GM12875 (cell line): Measurements from ENCODE around the gene RAB31.
A peak's percentile ranks its signal among the peaks of the same experiment; 100 is the strongest.

Source experiments
- H3K4me3 ChIP-seq: one replicate; pipeline ENCODE4 v1.5.1; 2011; ENCODE audit warnings: low read depth, low read length, control low read depth
- TF ChIP-seq, protein P1 (sequence below): IDR thresholded peaks from 2 replicates; pipeline ENCODE4 v1.5.1; 2011; ENCODE audit warnings: low read depth, mild to moderate bottlenecking, control low read depth, inconsistent platforms, low read length, moderate library complexity, borderline replicate concordance; ENCODE audit not compliant: insufficient read depth

RAB31 gene

DNA sequence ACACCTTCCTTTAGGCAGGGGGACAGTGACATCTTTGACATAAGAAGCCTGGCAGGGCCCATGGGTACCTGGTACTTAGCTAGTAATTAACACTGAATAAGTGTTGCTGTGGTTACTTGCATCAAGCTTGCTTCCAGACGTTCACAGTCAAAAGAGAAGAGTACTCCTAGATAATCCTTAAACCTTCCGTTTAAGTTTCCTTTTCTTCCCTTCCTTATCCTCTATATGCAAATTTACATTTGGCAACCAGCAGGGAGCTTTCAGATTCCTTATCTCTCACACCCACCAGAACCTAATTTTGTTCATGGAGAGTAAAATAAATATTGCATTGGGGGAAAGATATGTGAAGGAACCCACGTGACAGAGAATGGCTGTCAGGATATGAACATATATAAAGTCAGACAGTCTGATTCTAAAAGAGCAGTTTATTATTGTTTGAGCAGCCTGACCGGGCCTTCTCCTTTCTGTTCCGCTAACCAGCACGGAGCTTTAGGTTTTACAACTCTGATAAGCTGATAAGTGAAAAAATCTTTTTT lies 7.8 kb upstream of the RAB31 start:
- H3K4me3 ChIP-seq = no peak overlapping the region
- TF ChIP-seq, protein P1, sequence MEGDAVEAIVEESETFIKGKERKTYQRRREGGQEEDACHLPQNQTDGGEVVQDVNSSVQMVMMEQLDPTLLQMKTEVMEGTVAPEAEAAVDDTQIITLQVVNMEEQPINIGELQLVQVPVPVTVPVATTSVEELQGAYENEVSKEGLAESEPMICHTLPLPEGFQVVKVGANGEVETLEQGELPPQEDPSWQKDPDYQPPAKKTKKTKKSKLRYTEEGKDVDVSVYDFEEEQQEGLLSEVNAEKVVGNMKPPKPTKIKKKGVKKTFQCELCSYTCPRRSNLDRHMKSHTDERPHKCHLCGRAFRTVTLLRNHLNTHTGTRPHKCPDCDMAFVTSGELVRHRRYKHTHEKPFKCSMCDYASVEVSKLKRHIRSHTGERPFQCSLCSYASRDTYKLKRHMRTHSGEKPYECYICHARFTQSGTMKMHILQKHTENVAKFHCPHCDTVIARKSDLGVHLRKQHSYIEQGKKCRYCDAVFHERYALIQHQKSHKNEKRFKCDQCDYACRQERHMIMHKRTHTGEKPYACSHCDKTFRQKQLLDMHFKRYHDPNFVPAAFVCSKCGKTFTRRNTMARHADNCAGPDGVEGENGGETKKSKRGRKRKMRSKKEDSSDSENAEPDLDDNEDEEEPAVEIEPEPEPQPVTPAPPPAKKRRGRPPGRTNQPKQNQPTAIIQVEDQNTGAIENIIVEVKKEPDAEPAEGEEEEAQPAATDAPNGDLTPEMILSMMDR = no peak

DNA sequence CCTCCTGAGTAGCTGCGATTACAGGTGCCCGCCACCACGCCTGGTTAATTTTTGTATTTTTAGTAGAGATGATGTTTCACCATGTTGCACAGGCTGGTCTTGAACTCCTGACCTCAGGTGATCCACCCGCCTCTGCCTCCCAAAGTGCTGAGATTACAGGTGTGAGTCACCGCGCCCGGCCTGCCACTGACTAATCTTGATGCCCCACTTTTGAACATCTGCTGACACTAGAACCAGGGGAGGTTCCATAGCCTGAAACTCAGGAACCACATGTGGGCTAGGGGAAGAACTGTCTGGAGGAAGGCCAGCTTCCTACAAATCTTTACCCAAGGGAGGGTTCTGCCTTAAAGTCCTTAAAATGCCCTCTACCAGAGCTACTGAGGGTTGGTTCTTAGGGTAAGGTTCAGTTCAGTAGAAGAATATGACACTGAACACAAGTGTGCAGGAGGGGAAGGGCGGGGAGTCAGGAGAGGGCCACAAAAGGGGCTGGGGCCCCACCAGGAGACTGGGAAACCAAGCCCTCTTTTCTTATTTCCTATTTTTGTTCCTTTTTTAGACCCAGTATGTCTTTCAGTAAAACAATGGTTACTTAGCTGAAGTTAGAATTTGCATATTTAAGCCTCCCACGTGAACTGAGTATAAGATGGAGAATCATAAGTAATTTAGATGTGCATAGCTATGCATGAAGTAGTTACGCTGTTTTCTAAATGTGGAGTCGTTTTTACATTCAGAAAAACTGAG lies 6.3 kb upstream of the RAB31 start:
- TF ChIP-seq, protein P1 = no peak
- H3K4me3 ChIP-seq = no peak overlapping the region

DNA sequence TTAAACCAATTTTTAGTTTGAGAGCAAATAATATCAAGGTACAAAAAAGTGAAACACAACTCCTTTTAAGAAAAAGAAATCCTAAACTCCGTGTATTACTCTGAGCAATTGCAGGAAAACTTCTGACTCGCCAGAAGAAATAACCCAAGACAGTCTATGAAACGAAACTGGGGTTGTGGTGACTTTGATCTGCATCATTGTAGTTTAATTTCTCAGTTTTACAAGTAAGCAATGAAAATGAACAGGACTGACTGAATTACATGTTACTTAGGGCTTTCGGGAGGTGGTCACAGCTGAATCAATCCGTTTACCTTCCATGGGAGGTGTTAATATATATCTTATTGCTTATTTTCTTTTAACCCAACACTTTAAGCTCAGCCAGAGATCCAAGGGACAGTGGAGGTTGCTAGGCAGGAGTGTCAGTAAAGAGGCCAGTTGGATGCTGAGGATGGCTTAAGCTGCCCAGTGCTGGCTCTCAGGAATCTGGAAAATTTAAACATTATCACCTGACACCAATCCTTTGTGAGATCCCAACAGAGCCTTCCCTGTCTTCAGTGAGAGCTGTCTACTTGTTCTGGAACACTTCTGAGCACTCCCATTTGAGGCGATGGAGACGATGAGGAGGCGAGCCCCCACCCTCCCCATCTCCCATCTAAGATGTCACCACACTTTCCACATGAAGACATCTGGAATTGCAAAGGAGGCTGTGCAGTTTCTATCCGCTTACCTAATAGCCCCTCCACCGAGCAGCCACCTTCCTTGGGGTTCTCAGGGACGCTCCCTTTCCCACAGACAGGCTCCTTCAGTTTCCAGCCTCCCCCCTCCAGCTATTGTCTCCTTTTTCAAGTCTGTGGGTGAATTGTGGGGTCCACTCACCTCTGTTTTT lies 3.6 kb upstream of the RAB31 start:
- TF ChIP-seq, protein P1 = no peak
- no peak overlapping the region for H3K4me3 ChIP-seq

DNA sequence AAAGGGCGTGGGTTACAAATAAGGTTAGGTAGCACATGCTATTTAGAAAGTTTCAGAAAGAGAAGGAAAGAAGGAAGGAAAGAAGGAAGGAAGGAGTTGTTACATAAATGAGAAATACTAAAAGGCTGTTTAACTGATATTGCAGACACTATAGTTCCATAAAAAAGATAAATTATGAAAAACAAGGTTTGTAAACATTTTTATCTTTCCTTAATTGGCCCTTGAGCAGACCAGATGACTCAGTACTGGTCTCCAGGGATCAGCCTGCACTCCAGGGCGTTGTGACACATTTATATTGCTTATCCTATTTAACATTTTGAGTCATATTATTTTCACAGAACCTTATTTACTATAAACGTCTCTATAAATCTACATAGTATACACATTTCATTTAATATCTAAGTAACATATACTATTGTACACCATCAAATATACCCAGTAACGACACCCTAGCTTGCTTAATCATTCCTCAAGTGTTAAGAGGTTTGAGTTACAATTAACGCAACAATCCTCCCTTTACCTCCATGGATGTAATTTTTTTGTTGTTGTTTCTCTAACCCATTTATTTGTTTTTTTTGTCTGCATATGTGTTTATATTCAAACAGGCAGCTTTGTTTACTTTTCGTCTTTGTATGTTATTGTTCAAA lies 2.8 kb upstream of the RAB31 start:
- TF ChIP-seq, protein P1 = no peak
- H3K4me3 ChIP-seq = no peak overlapping the region

DNA sequence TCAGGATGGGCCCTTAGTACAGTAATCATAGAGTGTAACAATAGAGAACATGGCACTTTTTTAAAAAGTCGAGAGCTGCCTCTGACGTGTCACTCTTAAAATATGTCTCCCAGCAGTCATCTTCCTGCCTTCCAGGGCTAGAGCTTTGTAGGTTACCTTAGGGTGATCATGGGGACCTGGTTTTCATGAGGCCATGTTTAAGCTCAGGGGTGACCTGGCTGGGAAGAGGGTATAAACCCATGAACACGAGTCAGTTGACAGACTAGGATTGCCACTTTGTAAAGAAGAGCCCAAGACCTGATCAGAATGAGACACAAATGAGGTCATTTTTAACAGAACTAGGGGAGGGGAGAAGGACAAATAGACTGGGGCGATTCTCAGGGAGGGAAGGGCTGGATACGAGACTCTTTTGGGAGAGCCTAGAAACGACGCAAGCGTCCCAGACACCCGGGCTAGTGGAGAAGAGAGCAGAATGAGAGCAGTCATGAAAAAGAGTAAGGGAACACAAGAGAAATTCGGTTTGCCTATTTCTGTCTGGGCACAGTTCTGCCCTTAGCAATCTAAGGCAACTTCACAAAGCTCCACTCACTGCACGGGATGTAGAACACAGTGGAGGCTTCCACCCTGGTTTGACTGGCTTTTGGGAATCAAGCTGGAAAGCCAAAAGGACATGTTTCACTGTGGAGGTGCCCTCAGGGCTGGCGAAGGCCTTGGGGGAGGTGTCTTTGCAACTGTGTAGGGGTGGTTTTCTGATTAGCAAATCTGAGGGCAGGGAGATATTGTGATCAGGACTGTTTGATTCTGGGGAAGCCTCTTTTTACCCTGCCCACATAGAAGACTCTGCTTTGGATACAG lies 1.8 kb upstream of the RAB31 start:
- TF ChIP-seq, protein P1 = no peak
- no peak overlapping the region for H3K4me3 ChIP-seq

DNA sequence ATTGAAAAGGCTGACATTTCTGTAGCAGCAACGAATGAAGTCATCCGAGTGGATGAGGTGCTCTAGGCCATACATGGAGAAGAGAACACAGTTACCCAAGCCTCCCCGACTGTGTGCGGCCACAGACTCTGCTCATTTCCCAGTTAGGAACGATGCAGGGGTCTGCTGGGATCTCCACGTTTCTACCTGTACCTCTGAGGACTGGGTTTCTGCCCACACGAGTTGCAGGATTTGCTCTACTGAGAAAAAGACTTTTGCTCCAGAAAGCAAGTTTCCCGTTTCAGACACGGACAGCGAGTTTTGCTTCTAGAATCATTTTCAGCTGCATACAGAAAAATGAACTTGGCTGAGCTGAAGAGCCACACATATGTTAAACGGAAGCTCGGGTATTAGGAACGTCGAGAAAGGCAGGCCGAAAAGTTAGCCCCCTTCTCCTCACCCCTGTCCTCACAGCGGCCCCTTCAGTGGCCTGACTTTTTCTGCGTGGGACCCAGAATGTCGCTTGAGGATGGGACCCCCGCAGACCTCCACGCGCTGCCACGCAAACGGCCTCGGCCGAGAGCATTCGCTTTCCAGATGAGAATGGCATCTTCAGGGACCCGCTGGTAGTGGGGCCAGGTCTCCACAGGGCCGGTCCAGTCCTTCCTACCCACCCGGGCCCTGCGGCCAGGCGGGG lies 582 bp upstream of the RAB31 start:
- peak overlapping the region; percentile 97 for H3K4me3 ChIP-seq

More for the DNA sequence above, 582 bp upstream of the RAB31 start:
- TF ChIP-seq, protein P1 = no peak
